ENCODE data around the gene ZBTB46. TPM values are rescaled to one million over a fixed set of nuclear protein-coding genes. Genes with fewer than 3 reads are reported as not detected.

Gene ZBTB46
- total RNA-seq, 4 donors from 2014 or later = 15.9 to 39.9 (median 27.7) TPM

DNA sequence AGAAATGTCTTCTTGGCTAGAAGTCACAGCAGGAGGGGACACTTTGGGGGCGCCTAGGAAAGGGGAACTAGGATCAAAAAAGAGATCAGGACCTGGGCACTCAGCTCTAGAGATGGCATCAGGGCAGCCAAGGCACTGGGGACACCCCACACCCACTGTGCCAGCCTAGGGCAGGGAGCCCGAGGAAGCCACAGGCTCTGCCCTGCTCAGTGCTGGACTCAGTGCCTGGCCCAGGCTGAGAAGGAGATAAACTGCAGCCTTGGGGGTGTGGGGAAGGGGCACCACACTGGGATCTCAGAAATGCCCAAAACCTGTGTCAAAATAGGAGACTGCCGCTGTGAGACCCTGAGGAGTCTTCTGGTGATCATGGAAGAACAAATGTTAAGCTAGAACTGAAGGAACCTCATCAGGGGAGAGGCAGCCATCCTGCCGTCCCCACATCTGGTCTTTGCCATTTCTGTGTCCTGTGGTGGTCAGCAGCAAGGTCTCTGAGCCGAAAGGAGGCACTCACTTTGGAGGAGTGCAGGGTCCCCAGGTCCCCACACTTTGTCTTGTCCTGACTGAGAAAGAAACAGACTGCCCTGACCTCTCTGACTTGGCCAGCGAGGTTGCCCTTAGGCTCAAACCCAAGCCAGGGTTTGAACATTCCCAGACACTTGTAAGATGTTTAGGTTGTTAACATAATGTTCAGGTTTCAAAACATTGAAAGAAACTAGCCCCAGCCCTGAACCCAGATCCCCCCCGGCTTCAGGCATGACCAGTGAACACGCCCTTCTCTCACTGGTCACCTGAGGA lies 125.6 kb downstream of the ZBTB46 start:
- Histone ChIP-seq H3K4me1 (peaks cover 18 to 20% of the 10 kb centered on the region in 2 donors), H3K27me3 (no peaks in the 10 kb centered on the region), H3K36me3 (peaks cover 0 to 19% of the 10 kb centered on the region in 2 donors), H3K4me3 (replicated peaks in 1 of 3) (no peak overlapping the region), H3K9me3 (no peaks in the 10 kb centered on the region), H3K27ac (no peak overlapping the region)
- no peak for TF ChIP-seq POLR2A (IDR thresholded peaks at IDR 0.05)
- TF ChIP-seq, protein P1, sequence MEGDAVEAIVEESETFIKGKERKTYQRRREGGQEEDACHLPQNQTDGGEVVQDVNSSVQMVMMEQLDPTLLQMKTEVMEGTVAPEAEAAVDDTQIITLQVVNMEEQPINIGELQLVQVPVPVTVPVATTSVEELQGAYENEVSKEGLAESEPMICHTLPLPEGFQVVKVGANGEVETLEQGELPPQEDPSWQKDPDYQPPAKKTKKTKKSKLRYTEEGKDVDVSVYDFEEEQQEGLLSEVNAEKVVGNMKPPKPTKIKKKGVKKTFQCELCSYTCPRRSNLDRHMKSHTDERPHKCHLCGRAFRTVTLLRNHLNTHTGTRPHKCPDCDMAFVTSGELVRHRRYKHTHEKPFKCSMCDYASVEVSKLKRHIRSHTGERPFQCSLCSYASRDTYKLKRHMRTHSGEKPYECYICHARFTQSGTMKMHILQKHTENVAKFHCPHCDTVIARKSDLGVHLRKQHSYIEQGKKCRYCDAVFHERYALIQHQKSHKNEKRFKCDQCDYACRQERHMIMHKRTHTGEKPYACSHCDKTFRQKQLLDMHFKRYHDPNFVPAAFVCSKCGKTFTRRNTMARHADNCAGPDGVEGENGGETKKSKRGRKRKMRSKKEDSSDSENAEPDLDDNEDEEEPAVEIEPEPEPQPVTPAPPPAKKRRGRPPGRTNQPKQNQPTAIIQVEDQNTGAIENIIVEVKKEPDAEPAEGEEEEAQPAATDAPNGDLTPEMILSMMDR (IDR thresholded peaks at IDR 0.05) = no peak
- 92 to 98% methylated on average over 7 to 8 of the region's 8 CpGs for WGBS, 2 donors
- intact Hi-C loops (cut with DNase I) = no loop called here
- no peak for DNase-seq

DNA sequence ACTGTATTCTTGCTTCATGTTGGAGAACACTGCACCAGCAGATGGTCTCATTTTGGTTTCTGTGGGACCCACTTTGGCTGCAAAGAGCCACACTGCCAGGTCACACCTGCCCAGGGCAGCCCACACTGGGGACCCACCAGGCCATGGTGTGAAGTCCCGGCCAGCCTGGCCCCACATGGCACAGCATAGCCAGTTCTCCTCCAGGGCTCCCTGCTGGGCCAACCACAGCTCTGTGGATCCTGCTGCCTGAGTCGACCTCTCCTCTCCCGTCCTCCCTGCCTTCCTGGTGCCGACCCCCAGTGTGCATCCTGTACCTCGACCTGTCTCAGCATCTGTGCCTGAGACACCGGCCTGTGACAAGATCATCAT lies 126.3 kb downstream of the ZBTB46 start:
- WGBS, 2 donors = 72 to 100% methylated on average over 3 to 5 of the region's 6 CpGs
- TF ChIP-seq POLR2A (IDR thresholded peaks at IDR 0.05) = no peak
- TF ChIP-seq, protein P1 (IDR thresholded peaks at IDR 0.05) = no peak
- Histone ChIP-seq H3K9me3 (no peaks in the 10 kb centered on the region), H3K36me3 (peaks cover 0 to 19% of the 10 kb centered on the region in 2 donors), H3K27me3 (no peaks in the 10 kb centered on the region), H3K4me3 (replicated peaks in 1 of 3) (no peak overlapping the region), H3K4me1 (peaks cover 18 to 22% of the 10 kb centered on the region in 2 donors), H3K27ac (no peak overlapping the region)
- intact Hi-C loops (cut with DNase I) = no loop called here
- DNase-seq = no peak

DNA sequence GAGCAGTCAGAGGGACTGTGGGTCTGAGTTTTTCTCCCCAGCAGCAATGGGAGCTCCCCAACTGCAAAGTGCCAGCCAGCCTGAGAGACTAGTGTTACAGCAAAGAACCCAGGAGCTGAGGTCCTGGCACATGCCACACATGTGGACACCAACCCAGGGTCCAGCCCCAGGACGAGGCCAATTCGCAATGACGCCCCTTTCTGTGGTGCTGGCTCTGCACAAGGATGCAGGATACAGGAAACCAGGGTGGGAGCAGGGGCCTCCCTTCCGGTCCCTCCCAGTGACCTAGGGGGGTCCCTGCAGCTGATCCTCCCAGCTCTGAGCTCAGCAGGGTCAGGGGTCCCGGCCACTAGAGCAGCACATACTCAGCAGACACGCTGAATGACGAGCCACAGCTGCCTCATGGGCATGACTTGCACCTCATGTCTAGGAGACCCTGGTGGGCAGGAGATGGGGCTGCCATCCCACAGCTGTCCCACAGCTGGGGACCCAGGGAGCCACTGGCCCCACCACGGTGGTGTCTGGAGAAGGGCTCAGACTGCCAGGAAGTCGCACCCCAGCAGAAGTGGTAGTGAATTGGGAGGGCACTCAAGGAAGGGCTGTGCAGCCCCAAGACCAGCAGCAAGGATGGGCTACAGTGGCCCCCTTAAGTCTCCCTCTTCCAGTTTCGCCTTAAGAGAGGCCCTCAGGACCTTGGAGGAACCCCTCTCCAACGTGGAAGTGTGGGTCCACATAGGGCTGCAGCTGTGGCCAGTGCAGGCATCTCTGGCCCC lies 126.9 kb downstream of the ZBTB46 start:
- H3K9me3 ChIP-seq = no peaks in the 10 kb centered on the region
- TF ChIP-seq, protein P1 (IDR thresholded peaks at IDR 0.05) = no peak
- no peak for TF ChIP-seq POLR2A (IDR thresholded peaks at IDR 0.05)
- H3K27me3 ChIP-seq = no peaks in the 10 kb centered on the region
- H3K4me1 ChIP-seq = peaks cover 18 to 25% of the 10 kb centered on the region in 2 donors
- 85 to 100% methylated on average over 1 to 5 of the region's 11 CpGs for WGBS, 2 donors
- intact Hi-C loops (cut with DNase I) = no loop called here
- peaks cover 0 to 15% of the 10 kb centered on the region in 2 donors for H3K36me3 ChIP-seq
- no peak overlapping the region for H3K4me3 ChIP-seq (replicated peaks in 1 of 3)
- no peak for DNase-seq
- no peak overlapping the region for H3K27ac ChIP-seq

DNA sequence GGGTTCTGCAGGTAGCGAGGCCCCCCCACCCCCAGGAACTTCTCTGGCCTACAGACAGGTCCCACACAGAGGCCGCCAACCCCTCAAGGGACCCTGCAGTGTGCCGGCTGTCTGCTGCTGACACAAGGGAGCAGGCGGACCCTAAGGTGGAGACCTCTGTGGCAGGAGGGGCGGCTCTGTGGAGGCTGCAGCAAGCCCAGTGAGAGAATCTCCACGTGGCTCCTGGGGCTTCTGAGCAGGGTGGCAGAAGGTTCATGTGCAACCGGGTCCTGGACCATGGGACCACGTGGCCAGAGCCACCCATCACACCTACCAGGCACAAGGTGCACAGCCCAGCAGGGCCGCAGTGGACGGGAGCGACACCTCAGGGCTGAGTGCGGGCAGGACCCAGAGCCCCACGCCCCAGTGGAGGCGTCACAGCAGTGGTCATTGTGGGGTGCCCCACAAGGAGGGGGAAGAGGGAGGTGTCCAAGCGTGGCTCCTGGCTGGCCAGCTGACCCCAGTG lies 127.5 kb downstream of the ZBTB46 start:
- H3K27me3 ChIP-seq = no peaks in the 10 kb centered on the region
- H3K36me3 ChIP-seq = peaks cover 0 to 14% of the 10 kb centered on the region in 2 donors
- H3K9me3 ChIP-seq = no peaks in the 10 kb centered on the region
- intact Hi-C loops (cut with DNase I) = no loop called here
- peaks cover 13 to 25% of the 10 kb centered on the region in 2 donors for H3K4me1 ChIP-seq
- no peak for TF ChIP-seq POLR2A (IDR thresholded peaks at IDR 0.05)
- TF ChIP-seq, protein P1 (IDR thresholded peaks at IDR 0.05) = no peak
- no peak for DNase-seq
- no peak overlapping the region for H3K27ac ChIP-seq
- WGBS, 2 donors = 90 to 92% methylated on average over 2 to 5 of the region's 15 CpGs
- H3K4me3 ChIP-seq (replicated peaks in 1 of 3) = no peak overlapping the region

Data from thyroid gland (tissue), 4 donors.